Left ventricle myocardium superior (tissue), 1 donor: ENCODE results near the gene HTR1B. TPM values are rescaled to one million over a fixed set of nuclear protein-coding genes. Genes with fewer than 3 reads are reported as not detected.

Source experiments
- ATAC-seq: fragments of 200-7000 bp; cut with Tn5 transposase; one replicate; pipeline ENCODE4 v1.9.1; 2020; ENCODE audit warnings: mild to moderate bottlenecking, moderate library complexity
- DNase-seq: peaks from one replicate; pipeline ENCODE4 v3.0.0-alpha.2; 2020
- intact Hi-C: fragments of 100-400 bp; cut with micrococcal nuclease; formaldehyde crosslinking; loops from one replicate; pipeline ENCODE4 v1.11.0; 2022
- total RNA-seq: library from RNA; stranded (reverse); fragmentation: NEBNext Ultra II Directional; extraction: Animal tissue kit (Norgen Biotek cat#: 25700); gene quantifications from one replicate; pipeline ENCODE4 v1.2.1, GENCODE V29; 2021
- donor health status: DM: no; HTN: yes; CAD: no; lungs with severe emphysema.

HTR1B gene
- total RNA-seq, 1 donor from 2014 or later, result not detected

DNA sequence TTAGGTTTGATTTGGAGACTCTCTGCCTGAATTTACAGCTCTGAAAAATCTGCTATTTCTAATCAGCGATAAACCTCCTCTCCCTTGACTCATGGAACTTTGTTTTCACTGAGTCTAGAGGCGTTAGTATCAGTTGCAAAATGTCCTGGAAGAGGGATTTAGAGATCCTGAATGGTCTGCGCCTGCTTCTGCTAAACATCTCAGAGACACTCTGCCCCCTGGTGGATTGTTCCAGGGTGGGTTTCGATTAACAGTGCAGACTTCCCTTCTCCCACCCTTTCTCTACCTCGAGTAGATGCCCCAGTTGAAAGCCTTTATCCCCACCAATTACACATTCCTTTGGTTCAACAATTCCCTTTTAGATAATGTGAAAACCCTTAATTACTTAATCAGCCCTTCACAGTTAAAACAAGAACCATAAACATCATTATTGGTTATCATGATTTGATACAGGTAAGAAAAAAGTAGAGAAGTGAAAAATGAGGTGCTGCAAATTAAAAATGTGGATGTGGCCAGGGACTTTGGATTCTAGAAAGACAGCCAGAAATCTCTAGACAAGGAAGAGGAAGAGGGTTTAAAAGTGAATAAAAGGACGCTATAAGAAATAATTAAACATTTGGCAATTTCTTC, 5.5 kb downstream of the HTR1B start:
- intact Hi-C loops, result loop anchor here (5.0 kb wide), 1 partner anchor 1526 kb away; no protein-coding TSS in a partner anchor

DNA sequence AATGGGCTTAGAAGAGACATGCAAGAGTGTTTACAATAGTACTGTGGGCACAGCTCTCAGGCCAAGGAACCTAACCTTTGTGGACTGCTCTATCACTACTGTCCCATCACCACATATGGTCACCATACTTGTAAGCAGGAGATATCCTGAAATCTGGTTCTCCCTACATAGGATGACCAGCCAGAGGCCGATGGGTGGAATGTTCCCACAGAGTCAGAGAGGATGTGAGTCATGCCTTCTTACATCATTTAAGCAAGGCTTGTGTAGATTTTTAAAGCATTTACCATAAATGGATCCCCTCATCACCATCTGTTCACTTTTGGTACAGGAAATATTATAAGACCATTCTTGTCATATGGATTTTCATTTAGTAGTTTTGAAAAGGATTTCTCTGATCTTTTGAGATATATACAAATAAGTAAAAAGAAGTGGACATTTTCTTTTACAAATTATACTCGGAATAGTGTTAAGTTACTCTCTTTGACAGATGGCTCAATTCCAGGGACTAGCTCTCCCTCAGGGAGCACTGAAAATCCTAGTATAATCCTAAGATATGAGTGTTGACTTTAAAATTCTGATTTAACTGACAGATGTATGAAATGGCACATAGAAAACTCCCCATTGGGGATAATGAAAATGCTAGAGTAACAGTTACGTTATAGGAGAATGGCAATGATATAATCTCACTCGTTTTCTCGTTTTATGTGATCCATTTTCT, 6.6 kb downstream of the HTR1B start:
- DNase-seq, result peak; percentile 35
- ATAC-seq, result peak; percentile 89
- intact Hi-C loops, result loop anchor here (5.0 kb wide), 1 partner anchor 1524 kb away; no protein-coding TSS in a partner anchor

More for the DNA sequence above, 5.5 kb downstream of the HTR1B start:
- peak; percentile 89 for ATAC-seq
- DNase-seq, result peak; percentile 68

DNA sequence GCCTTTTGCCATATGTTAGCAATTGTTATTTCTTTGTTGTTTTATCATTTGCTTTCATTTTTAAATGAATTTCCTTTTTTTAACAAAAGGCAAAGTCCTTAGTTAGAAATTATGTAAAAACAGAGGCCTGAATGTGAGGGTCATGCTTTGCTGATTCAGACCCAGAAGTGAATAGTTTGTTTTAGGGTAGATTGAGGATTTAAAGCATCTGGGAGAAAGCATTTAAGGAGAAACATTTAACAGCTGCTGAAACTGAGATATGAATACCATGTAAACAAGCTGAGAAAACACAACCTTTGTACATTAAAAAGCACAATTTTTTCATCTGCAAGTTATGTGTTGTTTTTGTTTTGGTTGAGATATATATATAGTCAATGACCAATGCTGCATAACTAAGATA, 8.0 kb downstream of the HTR1B start:
- DNase-seq (no peak), ATAC-seq (no peak)
- intact Hi-C loops, result loop anchor here (5.0 kb wide), 1 partner anchor 1523 kb away; no protein-coding TSS in a partner anchor

DNA sequence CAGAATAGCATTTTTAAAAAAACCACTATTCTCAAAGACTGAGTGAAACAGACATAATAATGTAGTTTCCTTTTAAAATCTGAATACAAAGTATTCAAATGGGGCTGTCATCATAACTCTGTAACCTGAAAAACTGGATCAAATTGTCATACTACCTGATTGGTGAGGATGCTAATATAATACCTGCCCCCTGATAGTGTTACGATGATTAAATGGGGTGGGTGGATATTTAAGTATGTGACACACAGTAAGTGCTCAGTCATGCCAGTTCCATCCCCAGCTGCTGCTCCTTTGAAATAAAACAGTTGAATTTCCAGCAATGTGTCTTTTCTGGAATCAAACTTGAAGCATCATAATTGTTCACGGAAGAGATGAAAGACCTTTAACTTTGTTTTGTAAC, 8.9 kb downstream of the HTR1B start:
- DNase-seq, result no peak
- intact Hi-C loops, result no loop called here
- no peak for ATAC-seq

DNA sequence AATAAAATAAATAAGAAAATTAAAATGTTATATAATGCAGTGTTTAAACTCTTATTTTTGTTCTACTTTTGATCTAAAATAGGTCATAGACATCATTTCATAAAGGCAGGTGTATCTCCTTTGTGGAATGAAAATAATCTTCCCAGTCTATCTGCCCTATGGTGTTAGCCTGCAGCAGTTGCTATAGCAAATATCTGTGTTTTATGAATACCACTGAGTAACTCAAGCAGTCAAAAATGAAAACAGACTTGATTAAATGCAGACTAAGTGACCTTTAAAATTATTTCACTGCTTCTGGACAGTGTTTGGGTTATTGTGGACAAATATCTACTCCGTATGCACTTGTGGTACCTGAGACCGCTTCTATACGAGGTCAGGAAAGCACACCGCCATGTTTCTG, 11.8 kb downstream of the HTR1B start:
- DNase-seq, result no peak
- intact Hi-C loops, result no loop called here
- no peak for ATAC-seq

DNA sequence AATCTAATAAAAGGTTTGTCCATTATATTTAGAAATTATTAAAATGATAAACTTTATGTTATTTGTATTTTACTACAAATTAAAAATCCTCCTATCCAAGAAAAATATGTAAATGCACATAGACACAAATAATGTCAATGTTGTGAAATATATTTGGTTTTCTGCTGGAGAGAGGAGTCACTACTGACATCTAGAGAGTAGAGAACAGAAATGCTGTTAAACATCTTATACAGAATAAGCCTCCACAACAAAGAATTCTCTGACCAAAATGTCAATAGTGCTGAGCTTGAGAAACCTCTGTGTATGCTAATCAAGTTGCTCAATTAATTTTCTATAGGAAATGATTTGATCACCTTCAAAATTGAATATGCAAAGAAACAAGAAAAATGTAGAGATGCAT, 12.4 kb downstream of the HTR1B start:
- DNase-seq, result no peak
- no peak for ATAC-seq
- intact Hi-C loops, result no loop called here

DNA sequence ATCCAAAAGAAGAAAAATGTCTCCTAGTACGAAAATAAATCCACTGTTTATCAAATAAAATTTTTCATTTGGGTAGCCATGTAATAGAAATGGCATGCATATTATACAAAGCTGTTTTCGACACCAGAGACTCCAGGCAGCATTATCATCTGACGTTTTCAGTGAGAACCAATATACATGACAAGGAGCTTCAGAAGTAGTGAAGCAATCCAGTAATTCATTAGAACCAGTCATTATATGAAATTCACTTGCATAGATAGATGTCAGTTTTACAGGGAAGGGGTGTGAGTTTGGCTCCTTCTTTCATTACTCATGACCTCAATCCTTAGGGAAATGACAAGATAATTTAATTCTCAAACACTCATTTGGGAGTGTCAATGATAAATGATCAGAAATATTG, 14.7 kb downstream of the HTR1B start:
- intact Hi-C loops, result no loop called here
- DNase-seq (no peak), ATAC-seq (no peak)

DNA sequence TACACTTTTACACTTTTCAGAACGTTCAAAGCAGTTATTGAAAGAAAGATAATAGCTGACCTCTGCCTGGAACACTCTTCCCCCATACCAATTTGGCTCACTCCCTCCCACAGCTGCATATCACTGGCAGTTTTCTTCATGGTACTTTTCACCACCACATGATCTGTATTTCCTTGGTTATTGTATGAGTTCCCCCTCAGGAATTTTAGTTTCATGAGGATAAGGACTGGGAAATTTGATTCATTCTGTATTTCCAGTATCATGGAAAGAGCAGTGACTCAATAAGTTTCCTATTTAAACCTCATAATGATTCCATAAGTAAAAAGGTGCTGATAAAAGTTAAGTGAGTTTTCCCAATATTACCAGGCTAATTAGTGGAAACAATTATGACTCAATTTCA, 16.0 kb downstream of the HTR1B start:
- intact Hi-C loops, result no loop called here
- no peak for DNase-seq
- no peak for ATAC-seq

DNA sequence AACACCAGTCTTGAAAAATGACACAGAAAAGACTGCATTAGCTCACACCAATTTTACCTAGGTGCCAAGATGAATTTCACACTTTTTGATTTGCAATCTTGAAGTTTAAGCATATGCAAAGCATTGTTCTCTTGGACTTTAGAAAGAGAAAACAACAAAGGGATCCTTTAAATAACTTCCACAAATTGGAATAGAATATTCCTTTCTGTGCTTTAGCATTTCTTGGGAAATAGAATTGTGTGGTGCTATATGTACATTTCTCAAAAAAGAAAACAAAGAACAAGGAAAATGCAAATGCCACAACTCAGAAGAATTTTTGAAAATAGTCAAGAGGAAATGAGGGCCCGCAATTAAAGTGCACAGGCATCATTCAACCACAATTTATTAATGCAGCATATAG, 17.0 kb downstream of the HTR1B start:
- intact Hi-C loops, result no loop called here
- DNase-seq (no peak), ATAC-seq (no peak)

DNA sequence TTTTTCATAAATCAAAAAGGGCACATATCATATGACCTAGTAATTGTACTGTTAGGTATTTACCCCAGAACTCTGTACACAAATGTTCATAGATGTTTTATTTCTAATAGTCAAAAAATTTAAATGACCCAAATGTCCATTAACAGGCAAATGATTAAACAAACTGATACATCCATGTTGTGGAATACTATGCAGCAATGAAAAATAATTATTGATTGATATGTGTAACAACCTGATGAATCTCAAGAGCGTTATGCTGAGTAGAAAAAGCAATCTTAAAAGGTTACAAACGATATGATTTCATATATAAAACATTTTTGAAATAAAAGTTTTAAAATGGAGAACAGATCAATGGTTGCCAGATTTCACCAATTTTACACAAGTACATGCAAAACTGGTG, 18.1 kb downstream of the HTR1B start:
- intact Hi-C loops, result no loop called here
- no peak for ATAC-seq

DNA sequence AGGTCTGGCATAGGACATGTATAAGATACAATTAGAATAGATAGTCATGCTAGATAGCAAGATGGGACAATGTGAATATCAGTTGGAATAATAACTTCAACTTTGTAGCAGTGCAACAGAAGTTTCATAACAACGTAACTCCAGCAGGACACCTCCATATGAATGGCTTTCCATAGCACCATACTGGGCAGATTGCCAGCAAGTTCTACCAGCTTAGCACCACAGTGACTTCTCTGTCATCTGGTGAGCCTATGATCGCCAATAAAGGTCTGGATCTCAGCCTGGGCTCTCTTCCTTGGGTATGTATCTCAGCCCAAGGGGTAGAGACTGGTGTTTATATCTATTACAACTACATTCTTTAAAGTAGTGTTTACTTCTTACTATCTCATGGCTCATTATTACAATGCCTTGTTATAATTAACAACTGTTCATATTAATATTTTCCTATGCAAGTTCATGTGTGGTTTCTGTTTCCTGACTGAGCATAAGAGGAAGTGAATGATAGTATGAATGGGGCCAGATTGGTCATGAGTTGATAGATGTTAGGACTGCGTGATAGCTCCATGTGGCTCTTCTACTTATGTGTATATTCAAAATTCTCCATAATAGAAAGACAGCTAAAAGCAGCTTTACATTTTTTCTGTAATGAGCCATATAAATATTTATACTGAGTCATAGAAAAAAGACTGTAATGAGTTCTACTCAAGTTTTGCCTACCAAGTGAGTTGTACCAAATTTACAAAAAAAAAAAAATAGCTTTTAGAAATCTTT, 22.9 kb downstream of the HTR1B start:
- ATAC-seq, result no peak

More for the DNA sequence above, 18.1 kb downstream of the HTR1B start:
- no peak for DNase-seq

DNA sequence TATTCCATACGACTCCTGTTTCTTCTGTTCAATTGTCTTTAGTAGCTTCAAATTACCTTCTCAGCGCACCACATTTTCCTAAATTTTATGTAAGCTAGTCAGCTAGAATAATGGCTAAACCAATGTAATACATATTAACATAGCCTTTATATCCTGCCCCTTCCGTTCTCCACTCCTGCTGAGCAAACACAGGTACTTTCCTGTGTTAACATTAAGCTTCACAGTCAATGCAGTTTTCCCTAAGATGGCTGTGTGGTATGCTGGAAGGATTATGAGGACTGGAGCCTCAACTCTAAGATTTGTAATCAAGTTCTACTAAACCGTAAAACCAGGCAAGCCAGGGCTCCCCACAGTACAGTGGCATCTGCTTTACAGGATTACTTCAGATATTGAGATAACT, 29.4 kb downstream of the HTR1B start:
- ATAC-seq (no peak), DNase-seq (no peak)
- intact Hi-C loops, result no loop called here

More for the DNA sequence above, 22.9 kb downstream of the HTR1B start:
- intact Hi-C loops, result no loop called here
- DNase-seq, result no peak

DNA sequence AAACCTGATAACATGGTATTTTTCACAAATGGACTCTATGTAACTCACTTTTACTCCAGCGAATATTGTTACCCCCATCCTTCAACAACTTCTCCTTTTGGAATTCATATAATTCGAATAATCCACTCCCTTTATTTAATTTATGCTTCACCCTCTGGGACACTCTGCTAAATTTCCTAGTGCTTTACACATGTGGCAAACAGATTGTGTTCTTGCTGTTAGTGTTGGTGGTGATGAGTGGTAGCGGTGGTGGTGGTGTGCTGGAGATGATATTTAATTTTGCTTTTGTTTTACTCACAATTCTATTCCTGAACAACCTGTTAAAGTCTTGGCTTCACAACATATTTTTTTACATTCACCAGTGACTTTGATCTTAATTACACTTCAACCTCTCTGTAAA, 32.8 kb downstream of the HTR1B start:
- intact Hi-C loops, result no loop called here

DNA sequence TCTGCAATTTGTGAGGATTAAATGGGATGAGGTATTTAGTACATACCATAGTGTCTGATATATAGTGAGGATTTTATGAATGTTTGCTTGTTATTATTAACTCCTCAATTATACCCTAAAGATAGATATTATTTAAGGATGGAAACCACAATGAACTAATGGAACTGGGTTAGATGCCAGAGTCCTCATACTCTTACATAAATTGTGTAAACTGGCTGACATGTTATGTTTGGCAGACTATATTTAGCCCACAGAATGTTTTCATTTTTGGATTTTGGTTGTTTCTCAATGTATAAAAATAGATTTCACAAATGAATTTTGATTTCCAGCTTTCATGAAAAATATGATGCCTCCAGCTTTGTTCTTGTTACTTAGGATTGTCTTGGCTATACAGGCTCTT, 37.6 kb downstream of the HTR1B start:
- DNase-seq (no peak), ATAC-seq (no peak)
- intact Hi-C loops, result no loop called here

More for the DNA sequence above, 32.8 kb downstream of the HTR1B start:
- ATAC-seq (no peak), DNase-seq (no peak)

DNA sequence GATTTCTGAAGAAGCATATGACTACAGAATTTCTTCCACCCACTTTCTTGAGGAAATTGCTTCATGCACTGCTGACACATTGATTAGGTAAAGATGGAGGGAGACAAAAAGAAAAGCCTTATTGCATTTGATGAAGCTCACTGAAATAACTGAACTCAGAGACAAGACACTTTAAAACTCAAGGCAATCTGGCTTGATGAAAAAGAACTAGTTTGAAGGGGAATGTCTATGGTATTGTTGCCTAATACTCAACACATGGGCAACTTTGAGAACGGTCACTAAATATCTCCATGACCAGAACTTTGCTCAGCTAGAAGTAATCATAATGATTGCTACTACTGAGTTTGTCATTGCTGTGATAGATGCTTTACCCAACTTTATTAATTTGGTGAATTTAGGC, 38.1 kb downstream of the HTR1B start:
- ATAC-seq, result no peak
- no peak for DNase-seq
- intact Hi-C loops, result no loop called here

DNA sequence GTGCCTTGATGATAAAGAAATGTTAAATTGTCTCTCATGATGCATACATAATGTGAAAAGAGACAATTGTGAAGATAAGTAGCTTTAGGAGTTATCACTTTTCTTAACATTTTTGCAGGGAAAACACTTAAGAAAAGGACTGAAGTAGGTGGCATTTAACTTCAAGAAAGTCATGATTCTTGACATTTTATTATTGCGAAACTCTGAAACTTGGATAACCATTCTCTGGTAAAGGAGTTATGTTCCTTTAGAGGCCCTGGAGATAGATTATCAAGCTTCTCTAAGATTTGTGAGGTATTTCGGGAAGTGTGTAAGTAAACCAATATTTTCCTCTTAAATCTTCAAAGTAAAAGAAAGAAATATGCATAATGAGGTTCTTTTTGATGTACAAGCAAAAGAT, 38.5 kb downstream of the HTR1B start:
- no peak for DNase-seq
- intact Hi-C loops, result no loop called here
- no peak for ATAC-seq

DNA sequence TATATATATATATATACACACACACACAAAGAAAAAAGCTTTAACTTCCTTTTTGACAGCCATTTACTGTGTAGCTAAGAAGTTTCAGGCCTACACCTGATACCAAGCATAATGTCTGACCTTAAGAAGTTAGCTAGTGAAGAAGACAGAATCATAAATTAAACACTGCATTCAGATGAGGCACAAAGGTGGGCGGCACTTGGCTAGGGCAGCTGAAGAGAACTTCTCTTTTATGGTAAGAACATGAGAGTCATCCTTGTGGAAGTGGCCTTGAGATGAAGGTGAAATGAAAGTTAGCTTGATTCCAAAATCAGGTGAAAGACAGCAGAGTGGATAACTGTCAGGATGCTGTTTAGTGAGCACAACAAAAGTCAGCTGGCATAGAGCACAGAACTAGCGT, 46.5 kb downstream of the HTR1B start:
- intact Hi-C loops, result no loop called here
- DNase-seq (no peak), ATAC-seq (no peak)

DNA sequence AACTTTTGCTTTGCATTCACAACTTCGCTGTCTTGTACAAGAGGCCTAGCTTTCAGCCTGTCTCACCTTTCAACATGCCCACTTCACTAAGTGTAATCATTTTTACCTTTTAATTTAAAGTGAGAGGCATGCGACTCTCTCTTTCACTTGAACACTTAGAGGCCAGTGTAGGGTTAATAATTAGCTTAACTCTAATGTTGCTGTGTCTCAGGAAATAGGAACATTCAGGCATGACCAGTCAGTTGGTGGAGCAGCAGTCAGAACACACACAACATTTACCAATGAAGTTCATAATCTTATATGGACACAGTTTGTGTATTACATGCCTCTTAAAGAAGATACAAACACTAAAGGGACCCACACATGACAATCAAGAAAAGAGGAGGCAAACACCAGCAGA, 47.6 kb downstream of the HTR1B start:
- intact Hi-C loops, result no loop called here
- ATAC-seq, result no peak

More for the DNA sequence above, 47.6 kb downstream of the HTR1B start:
- no peak for DNase-seq
